Thoracic aorta (tissue), 2 donors: ENCODE data around the gene UNC5A. TPM values are rescaled to one million over a fixed set of nuclear protein-coding genes. Genes with fewer than 3 reads are reported as not detected.

Experiments used
- ATAC-seq: fragments of 150-250 bp; one replicate; pipeline ENCODE4 v1.8.0; 2017; ENCODE audit warnings: low read depth; ENCODE audit not compliant: insufficient number of reproducible peaks, low FRiP score
- DNase-seq: peaks from one replicate; pipeline ENCODE4 v3.0.0-alpha.2; 2020; ENCODE audit warnings: low spot score
- H3K27ac ChIP-seq, 2 donors: fragments of 200-600 bp; sonication (generic); 1 replicate in 1 of 2; 2 replicates in 1 of 2; pipeline ENCODE4 v1.5.1; 2016; ENCODE audit warnings: mild to moderate bottlenecking in 2 of 2, moderate library complexity in 2 of 2
- H3K27me3 ChIP-seq: fragments of 200-600 bp; sonication (generic); replicated peaks from 2 replicates; pipeline ENCODE4 v1.6.0; 2016; ENCODE audit warnings: mild to moderate bottlenecking; ENCODE audit not compliant: insufficient read depth
- H3K36me3 ChIP-seq: fragments of 200-600 bp; sonication (generic); one replicate; pipeline ENCODE4 v1.5.1; 2016
- H3K4me1 ChIP-seq, 2 donors: fragments of 200-600 bp; sonication (generic); 1 replicate in 1 of 2; 2 replicates in 1 of 2; pipeline versions ENCODE4 v1.5.1 to v1.6.0; 2016; ENCODE audit warnings: low read depth in 2 of 2, mild to moderate bottlenecking in 1 of 2; ENCODE audit not compliant: control insufficient read depth in 1 of 2
- H3K4me3 ChIP-seq: fragments of 200-600 bp; sonication (generic); 2 replicates; pipeline ENCODE4 v1.5.1; 2016; ENCODE audit warnings: mild to moderate bottlenecking
- H3K9me3 ChIP-seq: fragments of 200-600 bp; sonication (generic); 2 replicates; pipeline ENCODE4 v1.5.1; 2016
- CTCF ChIP-seq: fragments of 200-600 bp; sonication (generic); IDR thresholded peaks from one replicate; pipeline ENCODE4 v1.5.1; 2019; ENCODE audit warnings: antibody characterized with exemption
- total RNA-seq, 2 donors: library from RNA; depleted of rRNA; stranded (reverse); fragments of >200 nt; gene quantifications; one replicate each; pipeline versions ENCODE4 v1.1.0 to v1.2.3, GENCODE V29; 2016

Gene UNC5A
- total RNA-seq, 2 donors from 2014 or later: not detected

- H3K9me3 ChIP-seq: no peaks in the 10 kb centered on the region
- H3K36me3 ChIP-seq: no peaks in the 10 kb centered on the region
- no peak for TF ChIP-seq CTCF
- no peak overlapping the region for H3K4me3 ChIP-seq
- no peaks in the 10 kb centered on the region for H3K27me3 ChIP-seq
- no peak for ATAC-seq
- no peaks in the 10 kb centered on the region for H3K4me1 ChIP-seq
- DNase-seq: no peak
- H3K27ac ChIP-seq: no peak overlapping the region
These were observed 37.4 kb downstream of the UNC5A start for GRCh38 chr5:176847726-176848290.

GRCh38 chr5:176848651-176849050 is 38.3 kb downstream of the UNC5A start:
- no peaks in the 10 kb centered on the region for H3K36me3 ChIP-seq
- no peak overlapping the region for H3K4me3 ChIP-seq
- no peaks in the 10 kb centered on the region for H3K4me1 ChIP-seq
- no peaks in the 10 kb centered on the region for H3K27me3 ChIP-seq
- DNase-seq (no peak), ATAC-seq (no peak)
- TF ChIP-seq CTCF: no peak
- H3K9me3 ChIP-seq: no peaks in the 10 kb centered on the region
- no peak overlapping the region for H3K27ac ChIP-seq

- H3K4me3 ChIP-seq: no peak overlapping the region
- ATAC-seq (no peak), DNase-seq (no peak)
- no peaks in the 10 kb centered on the region for H3K4me1 ChIP-seq
- H3K36me3 ChIP-seq: no peaks in the 10 kb centered on the region
- H3K27ac ChIP-seq: no peak overlapping the region
- no peaks in the 10 kb centered on the region for H3K27me3 ChIP-seq
- TF ChIP-seq CTCF: no peak
- H3K9me3 ChIP-seq: no peaks in the 10 kb centered on the region
These were observed 39.4 kb downstream of the UNC5A start for GRCh38 chr5:176849611-176850227.

GRCh38 chr5:176850371-176851245 is 40.2 kb downstream of the UNC5A start:
- Histone ChIP-seq H3K4me3 (no peak overlapping the region), H3K9me3 (no peaks in the 10 kb centered on the region), H3K27me3 (no peaks in the 10 kb centered on the region), H3K4me1 (no peaks in the 10 kb centered on the region), H3K27ac (no peak overlapping the region), H3K36me3 (no peaks in the 10 kb centered on the region)
- no peak for DNase-seq
- no peak for ATAC-seq
- no peak for TF ChIP-seq CTCF

GRCh38 chr5:176851380-176851779 is 41.0 kb downstream of the UNC5A start:
- H3K36me3 ChIP-seq: no peaks in the 10 kb centered on the region
- H3K9me3 ChIP-seq: no peaks in the 10 kb centered on the region
- DNase-seq (no peak), ATAC-seq (no peak)
- no peaks in the 10 kb centered on the region for H3K27me3 ChIP-seq
- H3K4me3 ChIP-seq: no peak overlapping the region
- no peak for TF ChIP-seq CTCF
- no peak overlapping the region for H3K27ac ChIP-seq
- no peaks in the 10 kb centered on the region for H3K4me1 ChIP-seq
